GM12865 (cell line): Measurements from ENCODE around the gene EML3.

ENCODE experiments used
- DNase-seq: peaks from one replicate; pipeline ENCODE4 v3.0.0; 2010; ENCODE audit warnings: low read depth
- H3K4me3 ChIP-seq: 2 replicates; pipeline ENCODE4 v1.5.1; 2011; ENCODE audit warnings: mild to moderate bottlenecking, low read depth, low read length, control low read depth
- CTCF ChIP-seq: IDR thresholded peaks from 2 replicates; pipeline ENCODE4 v1.5.1; 2011; ENCODE audit warnings: low read length, control low read depth, low read depth, inconsistent platforms; ENCODE audit not compliant: insufficient read depth; ENCODE audit errors: missing control alignments

EML3 gene

GRCh38 chr11:62602141-62603071 is 10.2 kb downstream of the EML3 start:
- no peak for DNase-seq
- H3K4me3 ChIP-seq = peak overlapping the region; percentile 44
- no peak for TF ChIP-seq CTCF

DNA sequence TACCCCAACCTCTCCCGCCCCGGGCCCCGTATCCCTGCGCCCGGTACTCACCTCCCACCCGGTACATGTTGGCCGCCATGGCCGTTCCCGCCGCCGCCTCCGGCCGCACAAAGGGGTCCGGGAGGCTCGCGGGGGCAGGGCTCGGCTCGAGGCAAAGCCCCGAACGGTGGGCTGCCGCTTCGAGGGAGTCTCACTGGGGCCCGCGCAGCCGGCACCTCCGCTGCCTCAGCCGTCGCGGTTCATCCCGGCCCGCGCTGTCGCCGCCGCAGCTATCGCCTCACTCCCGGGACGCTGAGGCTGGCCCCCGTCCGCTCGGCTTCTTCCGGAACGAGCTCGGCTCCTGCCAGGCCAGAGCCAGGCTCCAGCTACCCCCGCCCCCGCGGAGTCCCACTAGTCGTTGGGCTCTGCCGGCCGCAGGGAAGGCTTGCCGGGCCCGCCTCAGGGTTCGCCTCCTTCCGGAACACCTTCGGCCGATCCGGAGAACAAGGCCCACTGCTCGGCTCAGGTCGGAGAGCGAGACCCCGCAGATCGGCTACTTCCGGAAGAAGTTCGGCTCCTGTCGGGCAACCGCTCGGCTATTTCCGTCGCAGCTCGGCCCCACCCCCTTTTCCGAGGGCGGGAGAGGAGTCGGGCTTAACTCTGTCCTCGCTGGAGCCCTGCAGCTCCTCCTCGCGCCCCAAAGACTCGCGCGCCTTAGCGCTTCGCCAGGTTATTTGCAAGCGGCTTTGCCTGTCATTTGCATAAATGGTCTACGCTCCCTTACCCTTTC is 11.0 kb downstream of the EML3 start, which contains the start of gene MTA2:
MTA2 (minus strand) TSS at position 494 of the 769 bp plus-strand sequence; CDS start at position 79, 415 bp downstream.
- no peak for TF ChIP-seq CTCF
- H3K4me3 ChIP-seq = peak within 1 kb of the TSS; percentile 79
- peak; percentile 99 for DNase-seq

DNA sequence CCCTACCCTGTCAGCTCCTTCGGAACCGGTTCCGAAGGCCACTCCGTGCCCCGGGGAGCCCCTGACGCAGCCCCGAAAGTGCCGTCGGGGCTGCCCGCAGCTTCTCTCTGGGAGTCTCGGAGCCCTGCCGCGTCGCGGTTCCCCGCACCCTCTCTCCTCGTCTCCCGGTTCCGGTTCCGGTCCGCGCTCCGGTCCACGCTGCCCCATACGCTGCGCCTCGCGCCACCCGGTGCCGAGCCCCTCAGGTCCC is 11.5 kb downstream of the EML3 start:
- peak; percentile 62 for DNase-seq
- peak overlapping the region; percentile 79 for H3K4me3 ChIP-seq
- no peak for TF ChIP-seq CTCF

- TF ChIP-seq CTCF = no peak
- H3K4me3 ChIP-seq = peak overlapping the region; percentile 79
- DNase-seq = no peak
Measured at GRCh38 chr11:62600367-62601121, 12.0 kb downstream of the EML3 start.

- peak overlapping the region; percentile 79 for H3K4me3 ChIP-seq
- DNase-seq = peak; percentile 38
- no peak for TF ChIP-seq CTCF
Measured at GRCh38 chr11:62599901-62600300, 12.7 kb downstream of the EML3 start.

GRCh38 chr11:62599069-62599696 is 13.4 kb downstream of the EML3 start:
- TF ChIP-seq CTCF = no peak
- peak overlapping the region; percentile 79 for H3K4me3 ChIP-seq

More at GRCh38 chr11:62599069-62599696, 13.4 kb downstream of the EML3 start:
- DNase-seq = peak; percentile 99
